AG10803 (cell line): Measurements from ENCODE around the gene CTSD.

Source experiments
- DNase-seq: peaks from one replicate; pipeline ENCODE4 v3.0.0; 2010; ENCODE audit warnings: low read depth
- H3K4me3 ChIP-seq: 2 replicates; pipeline ENCODE4 v1.5.1; 2011; ENCODE audit warnings: mild to moderate bottlenecking, low read length, control low read depth
- TF ChIP-seq, protein P1 (sequence below): conservative IDR thresholded peaks from 2 replicates; pipeline ENCODE4 v1.5.1; 2011; ENCODE audit warnings: mild to moderate bottlenecking, low read length, control low read depth, inconsistent platforms

The CTSD gene

DNA sequence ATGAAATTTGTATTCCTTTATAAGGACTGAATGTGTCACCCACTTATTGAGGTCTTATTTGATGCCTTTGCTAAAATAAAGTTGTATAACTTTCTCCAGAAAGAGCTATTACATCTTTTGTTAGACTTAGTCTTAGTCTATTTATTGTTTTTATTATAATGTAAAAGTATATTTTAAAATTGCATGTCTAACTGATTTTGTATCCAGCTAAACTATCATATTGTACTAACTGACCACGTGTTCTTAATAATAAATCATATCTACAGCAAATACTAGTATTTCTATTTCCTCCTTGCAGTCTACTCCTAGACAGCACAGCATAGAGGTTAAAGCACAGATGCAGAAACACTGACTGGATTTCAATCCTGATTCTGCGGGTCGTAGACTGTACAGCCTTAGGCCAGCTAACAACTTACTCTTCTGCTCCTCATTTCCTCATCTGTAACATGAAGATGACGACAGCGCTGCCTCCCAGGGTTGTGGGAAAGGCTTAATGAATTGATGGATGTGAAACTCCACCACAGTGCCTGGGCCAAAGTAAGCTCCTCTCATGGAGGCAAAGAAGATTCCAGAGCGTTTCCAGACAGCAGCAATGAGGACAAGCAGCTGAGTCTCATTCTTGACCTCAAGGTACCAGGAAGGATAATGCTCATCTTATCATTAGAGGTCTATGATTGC is 26.5 kb downstream of the CTSD start:
- no peak overlapping the region for H3K4me3 ChIP-seq
- TF ChIP-seq, protein P1, sequence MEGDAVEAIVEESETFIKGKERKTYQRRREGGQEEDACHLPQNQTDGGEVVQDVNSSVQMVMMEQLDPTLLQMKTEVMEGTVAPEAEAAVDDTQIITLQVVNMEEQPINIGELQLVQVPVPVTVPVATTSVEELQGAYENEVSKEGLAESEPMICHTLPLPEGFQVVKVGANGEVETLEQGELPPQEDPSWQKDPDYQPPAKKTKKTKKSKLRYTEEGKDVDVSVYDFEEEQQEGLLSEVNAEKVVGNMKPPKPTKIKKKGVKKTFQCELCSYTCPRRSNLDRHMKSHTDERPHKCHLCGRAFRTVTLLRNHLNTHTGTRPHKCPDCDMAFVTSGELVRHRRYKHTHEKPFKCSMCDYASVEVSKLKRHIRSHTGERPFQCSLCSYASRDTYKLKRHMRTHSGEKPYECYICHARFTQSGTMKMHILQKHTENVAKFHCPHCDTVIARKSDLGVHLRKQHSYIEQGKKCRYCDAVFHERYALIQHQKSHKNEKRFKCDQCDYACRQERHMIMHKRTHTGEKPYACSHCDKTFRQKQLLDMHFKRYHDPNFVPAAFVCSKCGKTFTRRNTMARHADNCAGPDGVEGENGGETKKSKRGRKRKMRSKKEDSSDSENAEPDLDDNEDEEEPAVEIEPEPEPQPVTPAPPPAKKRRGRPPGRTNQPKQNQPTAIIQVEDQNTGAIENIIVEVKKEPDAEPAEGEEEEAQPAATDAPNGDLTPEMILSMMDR, result no peak
- no peak for DNase-seq

DNA sequence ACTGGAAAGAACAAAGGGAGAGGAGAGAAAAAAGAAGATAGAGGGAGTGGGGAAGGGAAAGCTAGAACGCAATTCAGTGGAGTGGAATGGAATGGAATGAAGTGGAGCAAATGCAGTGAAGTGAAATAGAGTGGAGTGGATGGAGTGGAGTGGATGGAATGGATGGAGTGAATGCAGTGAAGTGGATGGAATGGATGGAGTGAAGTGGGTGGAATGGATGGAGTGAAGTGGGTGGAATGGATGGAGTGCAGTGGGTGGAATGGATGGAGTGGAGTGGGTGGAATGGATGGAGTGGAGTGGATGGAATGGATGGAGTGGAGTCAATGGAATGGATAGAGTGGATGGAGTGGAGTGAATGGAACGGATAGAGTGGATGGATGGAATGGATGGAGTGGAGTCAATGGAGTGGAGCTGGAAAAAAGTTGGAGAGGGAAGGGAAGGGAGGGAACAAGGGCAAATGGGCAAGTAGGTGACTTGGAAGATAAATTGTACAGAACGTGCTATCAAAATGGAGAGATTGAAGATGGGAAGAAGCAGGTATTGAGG is 27.2 kb downstream of the CTSD start:
- H3K4me3 ChIP-seq, result no peak overlapping the region
- no peak for DNase-seq
- TF ChIP-seq, protein P1, result no peak

DNA sequence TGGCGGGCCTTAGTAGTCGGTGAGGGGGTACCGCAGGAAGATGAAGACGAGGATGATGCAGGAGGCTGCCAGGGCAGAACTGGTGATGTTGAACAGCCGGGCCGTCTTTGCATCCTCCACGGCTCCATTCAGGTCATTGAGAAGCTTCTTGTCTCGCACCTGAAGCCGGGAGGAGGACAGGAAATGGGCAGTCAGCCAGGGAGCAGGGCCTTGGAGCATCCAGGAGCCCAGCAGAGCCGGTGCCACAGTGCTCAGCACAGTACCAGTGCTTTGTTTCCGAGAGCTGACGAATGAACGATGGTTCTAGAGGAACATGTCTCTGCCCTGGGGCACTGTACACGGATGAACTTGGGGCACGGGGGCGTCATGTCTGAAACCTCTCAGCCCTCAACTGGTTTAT is 28.5 kb downstream of the CTSD start:
- no peak overlapping the region for H3K4me3 ChIP-seq
- TF ChIP-seq, protein P1, result no peak
- DNase-seq, result no peak

DNA sequence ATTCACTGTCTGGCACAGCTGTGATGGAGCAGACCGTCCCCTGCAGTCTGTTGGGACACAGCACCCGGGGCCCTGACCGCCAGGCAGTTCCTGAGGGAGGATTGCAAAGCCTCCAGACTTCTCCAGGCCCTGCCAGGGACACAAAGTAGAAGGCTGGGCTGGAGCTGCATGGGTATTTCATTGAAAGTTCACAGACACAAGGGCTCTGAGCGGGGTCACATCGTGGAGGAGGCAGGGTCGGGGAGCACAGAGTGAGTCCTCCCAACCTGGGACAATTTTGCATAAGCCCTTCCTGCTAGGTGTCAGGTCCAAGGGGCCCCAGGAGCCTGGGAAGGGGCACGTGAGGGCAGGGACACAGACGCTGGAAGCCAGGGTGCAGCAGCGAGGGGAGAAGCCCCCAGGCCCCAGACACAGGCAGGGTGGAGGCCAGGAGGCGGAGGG is 29.1 kb downstream of the CTSD start:
- no peak overlapping the region for H3K4me3 ChIP-seq
- TF ChIP-seq, protein P1, result no peak
- DNase-seq, result no peak

DNA sequence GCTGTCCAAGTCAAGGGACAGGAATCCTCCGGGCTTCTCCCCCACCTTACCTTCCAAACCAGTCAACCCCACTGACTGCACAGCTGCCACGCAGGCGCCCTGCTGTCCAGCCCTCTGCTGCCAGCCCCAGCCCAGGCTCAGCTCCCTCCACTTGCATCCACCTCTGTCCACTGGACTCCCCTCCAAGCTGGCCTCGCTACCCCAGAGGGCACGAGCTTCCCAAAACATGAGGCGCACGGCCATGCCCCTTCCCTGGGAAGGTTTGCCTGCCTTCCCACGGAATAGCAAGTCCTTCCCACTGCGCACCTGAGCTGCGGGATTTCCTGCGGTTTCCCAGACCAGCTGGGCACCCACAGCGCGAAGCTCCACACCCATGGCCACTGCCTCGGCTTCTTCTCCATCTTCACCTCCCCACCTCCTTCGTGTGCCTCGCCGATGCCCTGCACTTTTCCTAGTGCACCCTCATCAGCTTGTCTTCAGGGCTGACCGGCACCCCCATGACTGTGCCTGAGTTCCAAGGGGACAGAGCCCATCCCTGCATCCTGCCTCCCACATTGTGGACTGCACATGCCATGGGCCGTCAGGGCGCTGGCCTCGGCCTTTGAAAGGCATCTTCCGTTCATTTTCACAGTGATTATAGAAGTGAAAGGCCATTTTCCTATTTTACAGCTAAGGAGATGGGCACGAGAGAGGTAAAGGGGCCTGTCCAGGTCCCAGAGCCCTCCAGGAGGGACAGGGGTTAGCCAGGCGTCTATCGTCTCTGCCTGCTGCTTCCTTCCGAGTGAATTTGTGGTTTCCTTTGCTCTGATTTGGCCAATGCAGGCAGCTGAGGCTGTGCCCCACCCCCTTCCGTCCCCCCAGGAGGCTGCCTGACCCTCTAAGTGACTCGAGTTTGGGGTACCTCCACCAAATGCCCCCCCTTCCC is 29.7 kb downstream of the CTSD start:
- DNase-seq, result no peak
- no peak overlapping the region for H3K4me3 ChIP-seq
- TF ChIP-seq, protein P1, result no peak

DNA sequence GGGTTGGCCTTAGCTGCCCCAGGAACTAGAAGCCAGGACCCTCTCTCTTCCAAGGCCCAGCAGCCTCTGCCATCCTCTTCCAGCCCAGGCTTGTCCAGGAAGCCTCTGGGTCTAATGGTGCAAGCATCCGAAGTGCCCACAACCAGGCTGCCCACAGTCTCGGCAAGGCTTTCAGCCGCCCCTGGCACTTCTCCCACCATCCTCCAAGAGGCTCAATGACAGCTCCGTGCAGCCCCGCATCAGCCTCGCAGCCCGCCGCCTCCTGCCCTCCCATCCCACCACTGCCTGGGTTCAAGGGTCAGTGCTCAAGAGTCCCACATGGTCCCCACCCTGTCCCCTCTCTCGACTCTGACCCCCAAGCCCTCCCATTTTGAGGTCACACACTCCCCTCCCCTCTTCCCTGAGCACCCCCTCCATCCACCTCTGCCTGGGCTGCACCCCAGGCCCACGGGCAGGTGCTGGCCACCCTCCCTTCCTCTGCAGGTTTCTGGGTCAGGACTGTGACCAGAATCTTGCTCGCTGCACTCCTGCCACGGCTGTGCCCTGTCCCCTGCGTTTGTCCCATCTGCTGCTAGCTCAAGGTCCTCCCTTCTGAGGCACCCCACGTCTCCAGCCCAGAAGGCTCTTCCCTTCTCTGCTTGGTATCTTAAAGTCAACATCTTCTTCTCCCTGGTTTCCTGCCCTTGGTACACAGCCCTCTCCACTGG is 30.6 kb downstream of the CTSD start:
- TF ChIP-seq, protein P1, result no peak
- H3K4me3 ChIP-seq, result no peak overlapping the region
- no peak for DNase-seq
